Measurements from ENCODE around the gene SCFD2.

GRCh38 chr4:53161787-53162433, 204.0 kb downstream of the SCFD2 start:
- no peak for TF ChIP-seq CTCF (IDR thresholded peaks at IDR 0.05; ENCODE audit: low read length)
- TF ChIP-seq EZH2 (IDR thresholded peaks at IDR 0.05; ENCODE audit: borderline replicate concordance, low read length) = no peak
